SIG-M5 (cell line): ENCODE results near the gene HIVEP2.

Experiments used
- DNase-seq: peaks from one replicate; lab custom pipeline; 2025; lab: John Stamatoyannopoulos, UW

HIVEP2 gene

DNA sequence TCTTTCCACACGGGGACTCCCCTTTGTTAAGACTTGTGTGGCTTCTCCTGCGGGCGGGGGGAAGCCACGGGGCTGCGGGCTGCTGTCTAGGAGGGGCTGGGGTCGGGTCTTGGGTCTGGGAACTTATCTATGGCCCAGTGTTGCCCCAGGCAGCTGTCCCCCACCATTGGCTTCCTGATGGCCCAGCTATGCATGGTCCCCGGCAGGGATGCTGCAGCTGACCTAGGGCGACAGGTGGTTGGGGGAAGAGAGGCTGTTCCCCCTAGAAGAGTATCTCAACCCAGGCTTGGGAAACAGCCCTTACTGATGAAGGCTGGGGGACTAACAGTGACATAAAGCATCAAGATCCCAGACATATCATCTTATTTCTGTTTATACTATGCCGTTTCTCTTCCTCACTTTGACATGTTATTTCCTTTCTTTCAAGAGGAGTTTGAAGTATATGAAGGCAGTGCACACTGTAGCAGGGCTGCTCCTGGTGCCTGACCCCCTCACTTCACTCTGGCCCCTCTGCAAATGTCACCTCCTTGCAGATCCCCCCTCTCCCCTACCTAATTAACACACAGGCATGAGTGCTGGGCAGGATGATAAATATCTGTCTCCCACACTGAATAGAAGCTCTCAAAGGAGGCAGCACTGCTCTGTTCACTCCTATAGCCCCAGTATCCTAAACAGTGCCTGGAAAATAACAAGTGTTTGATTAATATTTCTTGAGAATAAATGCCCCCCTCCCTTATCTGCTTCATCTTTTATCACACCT lies 87.0 kb downstream of the HIVEP2 start:
- no peak for DNase-seq

- DNase-seq = no peak
These were observed 87.7 kb downstream of the HIVEP2 start for GRCh38 chr6:142857233-142857761.

DNA sequence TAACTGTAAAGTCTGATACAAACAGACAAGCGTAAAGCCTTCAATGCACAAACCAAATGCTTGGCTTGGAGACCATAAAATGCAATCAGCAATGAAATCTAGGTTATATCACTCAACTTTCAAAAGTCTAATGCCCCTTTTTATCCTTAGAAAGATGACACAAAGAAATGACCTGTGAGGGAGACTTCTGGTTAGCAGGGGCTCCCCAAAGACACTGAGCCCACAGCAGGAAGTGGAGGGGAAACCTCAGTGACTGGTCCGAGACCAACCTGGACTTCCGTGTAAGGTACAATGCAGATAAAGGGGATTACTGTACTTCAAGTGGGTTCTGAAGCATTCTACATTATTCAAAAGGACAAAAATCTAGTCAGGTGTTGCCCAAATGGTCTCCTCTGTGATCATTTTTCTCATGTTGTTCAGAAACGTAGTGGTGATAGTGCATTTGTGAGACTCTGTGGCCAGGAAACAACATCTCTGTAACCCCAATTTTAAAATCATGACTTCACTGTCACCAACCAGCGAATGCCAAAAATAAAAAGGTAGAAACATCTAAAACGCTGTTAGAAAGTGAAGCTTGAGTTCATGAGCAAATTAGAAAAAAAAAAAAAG lies 88.2 kb downstream of the HIVEP2 start:
- no peak for DNase-seq

DNA sequence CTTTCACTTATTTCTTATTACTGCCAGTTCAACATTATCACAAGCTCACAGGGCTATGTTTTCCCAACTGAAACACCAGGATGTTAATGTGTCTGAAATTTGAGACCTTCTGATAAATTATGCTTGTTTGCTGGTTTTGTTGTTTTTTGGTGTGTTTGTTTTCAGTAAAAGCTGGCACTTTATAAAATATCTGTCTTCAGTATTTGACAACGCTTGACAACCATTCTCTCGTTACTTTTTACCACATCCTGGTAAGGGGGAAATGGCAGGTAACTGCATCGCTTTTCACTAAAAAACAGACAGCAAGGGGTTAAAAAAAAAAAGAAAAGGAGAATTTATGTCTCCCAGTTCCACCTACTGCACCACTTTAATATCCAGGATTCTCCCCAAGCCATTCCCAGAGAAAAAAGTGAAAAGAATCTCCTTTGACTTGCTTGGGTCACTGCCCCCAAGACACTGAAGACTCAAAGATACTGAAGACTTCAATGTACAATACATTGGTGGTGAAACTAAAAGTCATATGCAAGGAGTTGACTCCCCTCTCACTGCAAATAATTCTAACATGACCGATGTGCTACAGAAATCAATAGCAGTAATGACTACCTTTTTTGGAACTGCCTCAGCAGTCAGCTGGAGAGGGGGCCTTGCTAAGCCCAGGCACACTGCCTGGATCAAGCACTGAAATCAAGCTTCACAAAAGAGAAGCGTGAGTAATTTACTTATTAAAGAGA lies 88.9 kb downstream of the HIVEP2 start:
- DNase-seq = no peak

GRCh38 chr6:142854589-142855488 lies 90.1 kb downstream of the HIVEP2 start:
- no peak for DNase-seq

DNA sequence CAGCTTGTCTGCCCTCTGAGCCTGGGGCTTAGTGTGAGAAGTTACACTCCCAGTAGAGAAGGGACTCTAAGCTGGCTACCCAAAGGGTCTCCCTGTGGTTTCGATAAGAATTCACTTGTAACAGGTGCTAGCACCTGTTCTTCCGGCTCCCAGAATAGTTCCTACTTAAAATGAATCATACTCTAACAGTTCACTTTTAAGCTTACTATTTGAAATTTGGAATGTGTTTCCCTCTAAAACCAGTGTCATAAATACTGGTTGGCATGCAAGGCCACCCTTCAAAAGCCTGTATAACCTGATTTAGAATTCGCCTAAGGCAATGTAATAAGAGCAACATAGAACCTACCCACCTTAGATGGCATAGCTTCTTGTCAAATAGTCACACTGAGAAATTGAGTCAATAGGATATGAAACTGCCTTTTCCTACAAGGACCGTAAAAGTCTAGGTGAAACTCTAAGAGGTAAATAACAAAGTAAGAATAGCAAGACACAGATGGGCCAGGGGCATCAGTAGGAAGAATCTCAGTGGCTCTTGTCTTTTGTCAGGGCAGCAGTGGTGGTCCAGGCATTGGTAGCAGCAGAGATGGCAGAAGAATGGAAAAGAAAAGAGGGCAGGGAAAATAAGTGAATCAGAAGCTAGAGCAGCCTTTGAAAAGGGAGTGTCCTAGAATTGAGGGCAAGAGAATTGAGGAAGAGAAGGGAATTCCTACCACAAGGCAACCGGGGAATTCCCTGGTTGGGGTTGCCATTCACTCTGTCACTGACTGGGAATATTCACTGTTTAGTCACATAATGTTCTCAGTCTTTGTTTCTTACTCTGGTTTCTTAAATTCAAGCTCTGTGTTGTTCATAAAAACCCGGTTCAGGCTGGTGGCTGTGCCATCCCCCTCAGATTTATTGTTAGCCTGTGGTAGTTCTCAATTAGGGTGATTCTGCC lies 91.5 kb downstream of the HIVEP2 start:
- no peak for DNase-seq

DNA sequence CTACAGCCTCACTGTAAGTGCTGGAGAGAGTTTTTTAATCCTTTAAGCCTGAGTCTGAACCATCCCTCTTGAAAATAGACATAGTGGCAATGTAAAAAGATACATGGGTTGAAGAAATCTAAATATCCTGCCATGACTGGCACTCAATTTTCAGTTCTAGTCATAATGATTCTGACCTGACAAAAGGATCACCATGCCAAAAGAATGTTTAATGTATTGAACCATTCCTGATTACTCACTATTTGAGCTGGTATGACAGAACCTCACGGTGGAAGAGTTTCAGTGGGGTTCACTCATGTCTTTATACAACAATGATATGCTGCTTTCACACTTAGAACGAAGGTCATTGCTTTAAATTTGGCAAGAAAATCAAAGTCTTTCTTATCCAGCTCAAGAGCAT lies 93.4 kb downstream of the HIVEP2 start:
- DNase-seq = no peak

GRCh38 chr6:142850679-142851423 lies 94.1 kb downstream of the HIVEP2 start:
- DNase-seq = no peak

DNA sequence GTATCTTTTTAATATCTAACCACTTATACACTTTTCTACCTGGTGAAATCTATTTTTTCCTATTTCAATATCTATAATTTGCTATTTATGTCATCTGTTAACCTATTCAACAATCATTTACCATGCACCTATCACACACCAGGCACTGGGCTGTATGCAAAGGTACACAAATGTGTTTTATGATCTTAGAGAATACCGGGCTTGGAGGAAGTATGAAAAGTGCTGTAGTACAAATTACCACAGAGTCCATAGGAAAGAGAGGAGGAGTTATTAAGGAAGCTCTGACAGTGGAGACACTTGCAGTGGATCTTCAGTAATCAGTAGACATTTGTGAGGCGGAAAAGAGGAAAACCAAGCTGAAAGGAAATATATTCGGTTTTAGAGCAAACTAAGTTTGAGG lies 96.0 kb downstream of the HIVEP2 start:
- no peak for DNase-seq

- DNase-seq = no peak
These were observed 96.8 kb downstream of the HIVEP2 start for GRCh38 chr6:142848156-142848555.

- no peak for DNase-seq
These were observed 98.1 kb downstream of the HIVEP2 start for GRCh38 chr6:142846883-142847287.

GRCh38 chr6:142846459-142846831 lies 98.5 kb downstream of the HIVEP2 start:
- no peak for DNase-seq

DNA sequence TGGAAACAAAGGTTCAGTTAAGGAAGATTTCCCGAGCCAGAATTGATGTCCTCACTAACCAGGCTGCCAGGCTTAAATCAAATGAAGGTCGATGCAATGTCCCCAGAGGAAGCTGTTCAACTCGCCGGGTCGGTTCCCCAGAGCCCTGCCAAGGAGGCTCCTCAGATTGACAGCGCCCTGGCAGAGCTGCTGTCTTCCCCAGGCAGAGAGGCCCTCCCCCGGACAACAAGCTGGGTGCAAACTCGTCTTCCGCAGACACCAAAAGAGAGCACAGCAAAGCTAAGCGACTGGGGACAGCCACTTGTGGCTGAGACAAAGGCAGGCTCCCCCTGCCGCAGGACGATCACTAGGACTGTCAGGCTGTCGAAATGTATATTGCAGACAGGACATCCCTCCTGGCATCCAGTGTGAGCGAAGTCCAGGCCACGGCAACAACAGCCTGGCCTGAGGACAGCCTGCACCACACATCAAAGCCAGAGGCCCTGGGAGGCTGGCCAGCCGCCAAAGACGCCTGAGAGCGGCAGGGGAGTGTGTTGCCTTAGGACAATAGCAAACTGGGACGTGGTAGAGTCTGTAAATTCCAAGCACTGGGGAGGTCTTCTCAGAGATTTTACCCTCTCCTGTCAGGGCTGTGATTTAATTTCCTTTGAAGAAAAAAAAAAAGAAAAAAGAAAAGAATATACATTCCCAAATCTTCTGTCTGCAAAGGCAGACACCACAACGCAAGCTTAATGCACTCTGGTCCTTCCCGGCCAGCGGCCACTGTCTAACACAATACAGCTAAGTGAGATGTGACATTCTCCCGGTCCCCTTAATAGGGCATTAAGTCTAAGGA lies 99.1 kb downstream of the HIVEP2 start:
- no peak for DNase-seq

DNA sequence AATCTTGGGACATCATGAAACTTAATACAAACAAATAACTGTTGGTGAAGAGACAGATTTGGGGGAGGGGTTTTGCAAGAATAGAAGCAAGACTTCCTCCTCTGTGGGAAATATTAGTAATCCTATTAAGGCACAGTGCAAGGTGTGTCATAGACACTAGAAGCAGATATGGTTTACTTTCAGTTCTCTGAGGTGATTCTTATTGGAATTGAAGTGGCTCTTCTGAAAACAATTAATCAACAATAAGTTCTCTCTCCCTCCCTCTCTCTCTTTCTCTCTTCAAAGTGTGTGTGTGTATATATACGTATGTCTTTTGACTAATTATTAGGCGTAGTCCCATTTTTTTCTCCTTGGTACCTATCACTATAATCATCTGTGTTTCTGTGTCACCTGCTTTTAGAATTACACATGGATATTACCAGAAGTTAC lies 99.8 kb downstream of the HIVEP2 start:
- DNase-seq = no peak

- no peak for DNase-seq
These were observed 100.8 kb downstream of the HIVEP2 start for GRCh38 chr6:142844065-142844755.

DNA sequence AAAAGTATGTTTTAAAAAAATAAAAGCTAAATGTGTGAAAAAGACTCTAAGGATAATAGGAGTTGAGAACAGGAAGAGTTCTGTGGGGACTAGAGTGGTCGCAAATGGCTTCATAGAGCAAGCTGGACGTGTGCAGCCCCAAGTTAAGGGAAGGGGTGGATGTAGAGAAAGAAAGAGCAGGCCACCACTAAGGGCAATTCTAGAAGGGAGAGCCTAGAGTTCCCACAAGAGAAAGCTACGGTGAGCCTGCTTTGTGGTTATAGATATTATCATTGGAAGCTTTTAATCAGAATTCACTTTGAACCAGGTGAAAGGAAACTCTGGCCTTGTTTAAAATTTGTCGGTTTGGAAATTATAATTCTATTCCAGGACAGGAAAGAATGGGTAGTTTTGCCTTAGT lies 101.6 kb downstream of the HIVEP2 start:
- DNase-seq = no peak

- DNase-seq = no peak
These were observed 102.3 kb downstream of the HIVEP2 start for GRCh38 chr6:142842418-142843261.

DNA sequence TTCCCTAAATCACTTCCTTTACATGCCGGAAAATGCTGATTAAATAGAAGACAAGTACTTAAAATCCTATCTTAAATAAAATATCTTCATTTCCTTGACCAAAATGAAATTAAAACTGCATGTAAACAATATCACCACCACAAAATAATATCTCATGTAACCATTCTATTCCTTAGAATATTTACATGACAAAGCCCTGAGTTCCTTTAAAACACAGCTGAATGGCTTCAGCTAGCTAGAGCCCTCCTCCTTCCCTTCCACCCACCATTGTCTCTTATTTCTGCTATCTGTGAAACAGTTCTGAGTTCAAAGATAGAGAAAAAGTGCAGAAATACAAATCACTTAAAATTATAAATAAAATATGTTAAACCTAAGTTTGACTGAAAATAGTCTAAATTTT lies 103.1 kb downstream of the HIVEP2 start:
- no peak for DNase-seq
